Adipose tissue (tissue), 3 donors: ENCODE results near the gene TBX5. TPM values are rescaled to one million over a fixed set of nuclear protein-coding genes. Genes with fewer than 3 reads are reported as not detected.
"Not testable (repeated sequence)": the region's sequence is repeated elsewhere in the genome, so short reads cannot be mapped to it uniquely, and the experiment has no call there.

ENCODE experiments used
- H3K27ac ChIP-seq: one replicate; pipeline ENCODE4 v1.5.1; 2013; ENCODE audit warnings: low read depth, low read length
- WGBS, 3 donors: extraction: QIAGEN DNeasy Blood & Tissue Kit; methylation state at CpG; one replicate each; pipeline ENCODE4 v1.1.7; 2013; 5-methylcytosine and 5-hydroxymethylcytosine counted together
- polyA plus RNA-seq, 3 donors: library from polyadenylated mRNA; stranded (reverse); fragments of 200-250 nt; gene quantifications; one replicate each; pipeline ENCODE4 v1.2.3, GENCODE V29; 2013
- donor health status: healthy with polysubstance abuse.
- donor health status: Bipolar disorder and iron deficiency.
- donor health status: healthy.

Gene TBX5
- polyA plus RNA-seq, 3 donors = 0.01 to 1.8 (median 0.02) TPM

- WGBS, 3 donors = 66 to 79% (median 78%) methylated on average over 7 of the region's 7 CpGs
- not testable (repeated sequence) for H3K27ac ChIP-seq
These were observed 56.7 kb downstream of the TBX5 start for GRCh38 chr12:114349239-114349638.

DNA sequence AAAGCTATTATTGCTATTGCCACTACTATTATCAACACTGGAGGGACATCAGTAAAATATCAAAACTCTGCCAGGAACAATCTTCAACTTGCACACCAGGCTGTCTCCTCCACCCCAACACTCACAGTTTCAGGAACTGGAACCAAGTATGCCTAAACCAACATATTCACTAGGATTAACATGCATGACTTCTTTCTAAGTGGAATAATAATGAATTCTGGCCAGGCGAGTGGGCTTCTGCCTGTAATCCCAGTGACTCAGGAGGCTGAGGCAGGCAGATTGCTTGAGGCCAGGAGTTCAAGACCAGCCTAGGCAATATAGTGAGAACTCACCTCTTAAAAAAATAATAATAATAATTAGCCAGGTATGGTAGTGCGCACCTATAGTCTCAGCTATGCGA is 58.1 kb downstream of the TBX5 start:
- H3K27ac ChIP-seq = no peak overlapping the region
- 76 to 92% (median 80%) methylated on average over 3 of the region's 3 CpGs for WGBS, 3 donors

- H3K27ac ChIP-seq = no peak overlapping the region
- WGBS, 3 donors = 55 to 61% (median 57%) methylated on average over 2 of the region's 2 CpGs
These were observed 61.1 kb downstream of the TBX5 start for GRCh38 chr12:114344831-114345230.

- no peak overlapping the region for H3K27ac ChIP-seq
- WGBS, 3 donors = 67 to 90% (median 88%) methylated on average over 1 of the region's 1 CpG
These were observed 61.7 kb downstream of the TBX5 start for GRCh38 chr12:114344303-114344663.

- H3K27ac ChIP-seq = no peak overlapping the region
- WGBS, 3 donors = 64 to 81% (median 78%) methylated on average over 4 of the region's 4 CpGs
These were observed 62.2 kb downstream of the TBX5 start for GRCh38 chr12:114343585-114344302.

- H3K27ac ChIP-seq = no peak overlapping the region
- 51 to 65% (median 52%) methylated on average over 5 of the region's 5 CpGs for WGBS, 3 donors
These were observed 63.3 kb downstream of the TBX5 start for GRCh38 chr12:114342656-114343055.

DNA sequence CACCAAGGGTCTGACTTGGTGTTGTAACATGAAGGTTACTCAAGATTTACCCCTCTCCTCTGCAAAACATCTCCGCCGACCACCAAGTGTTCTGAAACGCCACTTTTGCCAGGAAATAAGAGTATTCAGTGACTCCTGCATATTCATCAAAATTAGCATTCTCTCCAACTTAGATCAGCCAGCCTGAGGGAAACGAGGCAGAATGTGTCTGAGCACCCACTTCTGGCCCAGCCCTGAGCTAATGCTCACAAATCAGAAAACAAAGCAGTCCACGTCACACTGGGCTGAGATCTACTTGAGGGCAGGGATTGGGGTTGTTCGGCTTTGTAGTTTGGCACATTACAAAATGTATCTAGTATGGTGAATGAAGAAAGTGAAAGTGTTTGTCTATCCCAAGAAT is 64.3 kb downstream of the TBX5 start:
- H3K27ac ChIP-seq = no peak overlapping the region
- 67 to 79% (median 77%) methylated on average over 6 of the region's 6 CpGs for WGBS, 3 donors

DNA sequence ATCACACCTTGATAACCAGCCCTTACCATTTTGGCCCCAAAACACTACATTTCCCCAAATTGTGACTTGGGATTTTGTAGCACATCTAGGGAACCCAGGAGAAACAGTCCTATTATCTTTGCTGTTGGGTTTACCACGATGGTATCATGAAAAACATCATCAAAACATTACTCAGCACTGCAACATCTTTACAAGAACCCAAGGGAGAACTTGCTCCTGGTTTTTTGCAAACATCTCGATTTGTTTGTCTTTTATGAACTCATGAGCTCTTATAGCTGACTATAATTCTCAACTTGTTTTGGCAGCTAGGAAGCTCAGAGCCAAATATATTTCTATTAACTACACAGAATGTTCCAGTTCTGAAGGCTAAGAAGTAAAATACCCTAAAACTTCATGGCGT is 65.7 kb downstream of the TBX5 start:
- WGBS, 3 donors = 60 to 69% (median 65%) methylated on average over 3 of the region's 3 CpGs
- no peak overlapping the region for H3K27ac ChIP-seq

DNA sequence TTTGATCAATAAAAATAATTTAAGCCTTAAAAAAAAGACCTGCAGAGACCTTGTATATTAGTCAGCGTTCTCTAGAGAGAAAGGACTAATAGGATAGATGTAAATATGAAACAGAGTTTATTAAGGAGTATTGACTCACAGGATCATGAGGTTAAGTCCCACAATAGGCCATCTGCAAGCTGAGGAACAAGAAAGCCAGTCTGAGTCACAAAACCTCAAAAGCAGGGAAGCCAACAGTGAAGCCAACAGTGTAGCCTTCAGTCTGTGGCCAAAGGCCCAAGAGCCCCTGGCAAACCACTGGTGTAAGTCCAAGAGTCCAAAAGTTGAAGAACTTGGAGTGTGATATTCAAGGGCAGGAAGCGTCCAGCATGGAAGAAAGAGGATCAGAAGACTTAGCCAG is 66.3 kb downstream of the TBX5 start:
- H3K27ac ChIP-seq = no peak overlapping the region
- WGBS, 3 donors = 61 to 68% (median 62%) methylated on average over 2 of the region's 2 CpGs

DNA sequence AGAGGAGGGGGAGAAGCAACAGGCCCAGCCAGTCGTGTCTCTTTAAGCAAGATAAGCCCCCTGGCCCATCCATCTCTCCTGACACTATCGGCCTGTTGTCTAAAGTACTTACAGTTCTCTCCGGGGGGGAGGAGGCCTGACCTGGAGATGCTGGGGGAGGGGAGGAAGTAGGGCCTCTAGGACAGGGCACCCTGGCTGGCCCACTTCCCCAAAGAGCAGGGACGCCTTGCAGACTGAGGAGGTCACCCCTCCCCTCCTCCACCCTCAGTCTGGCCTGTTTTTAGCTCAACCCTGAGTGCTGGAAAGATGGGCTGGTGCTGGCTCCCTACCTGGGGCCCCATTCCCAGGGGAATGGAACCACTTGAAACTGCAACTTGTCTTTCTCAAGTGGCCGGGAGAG is 70.3 kb downstream of the TBX5 start:
- WGBS, 3 donors = 9 to 25% (median 17%) methylated on average over 5 of the region's 5 CpGs
- H3K27ac ChIP-seq = no peak overlapping the region

DNA sequence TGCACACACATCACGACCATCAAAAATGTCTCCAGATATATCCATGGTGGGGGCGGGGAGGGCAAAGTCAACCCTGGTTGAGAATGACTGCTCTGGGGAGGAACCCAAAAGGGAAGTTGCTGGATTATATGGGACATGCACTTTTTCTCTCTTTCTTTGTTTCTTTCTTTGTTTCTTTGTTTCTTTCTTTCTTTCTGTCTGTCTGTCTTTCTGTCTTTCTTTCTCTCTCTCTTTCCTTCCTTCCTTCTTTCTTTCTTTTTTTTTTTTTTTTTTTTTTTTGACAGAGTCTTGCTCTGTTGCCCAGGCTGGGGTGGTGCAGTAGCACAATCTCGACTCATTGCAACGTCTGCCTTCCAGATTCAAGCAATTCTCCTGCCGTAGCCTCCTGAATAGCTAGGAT is 71.5 kb downstream of the TBX5 start:
- no peak overlapping the region for H3K27ac ChIP-seq
- 69 to 85% (median 77%) methylated on average over 5 of the region's 5 CpGs for WGBS, 3 donors

DNA sequence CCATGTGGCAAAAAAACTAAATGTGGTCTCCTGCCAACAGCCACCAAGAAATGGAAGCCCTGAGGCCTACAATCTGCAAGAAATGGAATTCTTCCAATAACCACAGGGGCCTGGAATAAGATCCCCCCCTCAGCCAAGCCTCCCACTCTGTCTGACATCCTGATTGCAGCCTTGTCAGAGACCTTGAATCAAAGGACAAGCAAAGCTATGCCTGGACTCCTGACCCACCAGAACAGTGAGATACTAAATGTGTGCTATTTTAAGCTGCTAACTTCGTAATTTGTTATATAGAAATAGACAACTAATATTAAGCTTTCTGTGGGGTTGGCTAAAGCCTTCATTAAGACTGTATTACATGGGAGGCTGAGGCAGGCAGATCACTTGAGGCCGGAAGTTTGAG is 77.7 kb downstream of the TBX5 start:
- H3K27ac ChIP-seq = no peak overlapping the region
- 71 to 88% (median 80%) methylated on average over 2 of the region's 2 CpGs for WGBS, 3 donors

DNA sequence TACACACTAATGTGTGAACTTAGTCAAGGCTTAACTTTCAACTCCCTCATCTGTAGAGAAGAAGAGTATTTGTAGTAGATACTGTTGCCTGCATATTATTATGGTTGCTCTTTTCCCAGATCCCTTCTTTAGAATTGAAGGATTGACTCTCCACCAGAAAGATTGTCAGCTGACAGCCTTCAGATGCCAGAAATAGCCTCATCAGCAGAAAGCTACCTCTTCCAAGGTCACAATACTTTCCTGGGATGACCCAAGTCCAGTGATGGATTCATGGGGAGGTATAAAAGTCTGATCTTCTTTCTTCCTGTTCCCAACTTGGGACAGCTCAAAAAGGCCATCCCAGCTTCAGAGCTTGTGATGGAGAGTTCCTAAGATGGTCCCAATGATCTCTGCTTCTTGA is 78.2 kb downstream of the TBX5 start:
- no peak overlapping the region for H3K27ac ChIP-seq

GRCh38 chr12:114321524-114321923 is 84.4 kb downstream of the TBX5 start:
- WGBS, 3 donors = 87 to 94% (median 94%) methylated on average over 1 of the region's 1 CpG
- no peak overlapping the region for H3K27ac ChIP-seq

DNA sequence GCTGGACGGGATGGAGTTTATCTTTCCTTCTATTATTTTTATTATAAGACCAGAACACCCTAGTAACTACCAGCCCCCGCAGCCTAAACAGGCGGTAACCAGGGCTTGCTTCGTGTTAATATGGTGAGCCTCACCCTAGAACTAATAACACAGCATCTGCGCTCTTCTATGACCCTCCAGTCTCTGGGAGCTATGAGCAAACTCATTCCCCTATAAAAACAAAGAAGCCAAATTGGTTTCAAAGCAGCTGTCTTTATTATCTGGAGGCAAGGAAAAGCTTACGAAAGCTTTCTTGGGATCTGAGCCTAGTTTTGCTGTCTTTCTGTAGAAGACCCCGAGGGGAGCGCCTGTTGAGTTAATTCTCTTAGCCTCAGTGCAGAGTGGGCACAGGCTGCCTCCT is 85.0 kb downstream of the TBX5 start:
- 80 to 84% (median 80%) methylated on average over 8 of the region's 8 CpGs for WGBS, 3 donors
- H3K27ac ChIP-seq = no peak overlapping the region

- WGBS, 3 donors = 62 to 69% (median 64%) methylated on average over 9 of the region's 9 CpGs
These were observed 85.8 kb downstream of the TBX5 start for GRCh38 chr12:114320101-114320500.

DNA sequence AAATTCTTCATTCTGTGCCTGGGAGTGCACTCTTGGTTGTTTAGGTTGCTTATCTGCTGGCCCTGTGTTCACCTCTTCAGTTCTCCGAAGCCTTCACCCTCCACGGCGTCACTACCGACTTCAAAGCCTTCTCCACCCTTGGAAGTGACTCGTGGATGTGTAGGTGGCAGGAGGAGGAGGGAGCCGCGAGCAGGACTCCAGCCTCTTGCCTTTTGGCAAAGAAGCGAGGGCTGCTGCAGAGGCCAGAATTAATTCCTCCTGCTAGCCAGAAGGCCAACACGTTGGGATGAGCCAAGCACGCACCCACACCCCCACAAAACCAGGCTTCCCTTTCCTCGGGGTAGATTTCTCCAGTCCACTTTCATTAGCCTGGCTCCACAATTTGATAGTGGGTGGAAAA is 86.5 kb downstream of the TBX5 start:
- H3K27ac ChIP-seq = no peak overlapping the region
- 24 to 36% (median 30%) methylated on average over 11 of the region's 11 CpGs for WGBS, 3 donors

More at GRCh38 chr12:114320101-114320500, 85.8 kb downstream of the TBX5 start:
- H3K27ac ChIP-seq = no peak overlapping the region

GRCh38 chr12:114318984-114319383 is 87.0 kb downstream of the TBX5 start:
- WGBS, 3 donors = 43 to 58% (median 52%) methylated on average over 2 of the region's 2 CpGs
- H3K27ac ChIP-seq = no peak overlapping the region

DNA sequence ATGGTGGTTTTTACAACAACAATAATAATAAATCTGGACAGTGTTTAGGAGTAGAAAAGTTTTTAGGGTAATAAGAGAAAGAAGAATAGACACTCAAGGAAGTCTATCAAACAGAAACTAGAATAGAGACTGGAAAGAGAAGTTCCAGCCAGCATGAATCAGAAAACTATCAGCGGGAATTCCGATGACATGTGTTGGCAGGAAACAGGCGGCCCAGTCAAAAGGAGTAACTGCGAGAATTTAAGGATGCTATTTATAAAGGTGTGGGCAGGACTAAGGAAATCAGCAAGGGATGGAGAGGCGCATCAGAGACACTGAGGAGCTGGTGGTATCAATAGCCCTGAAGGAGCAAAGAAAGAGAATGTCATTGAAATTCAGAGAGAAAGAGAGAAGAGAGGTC is 89.9 kb downstream of the TBX5 start:
- H3K27ac ChIP-seq = no peak overlapping the region
- 50 to 63% (median 61%) methylated on average over 5 of the region's 5 CpGs for WGBS, 3 donors

GRCh38 chr12:114314974-114315720 is 90.8 kb downstream of the TBX5 start:
- no peak overlapping the region for H3K27ac ChIP-seq
- 86 to 93% (median 91%) methylated on average over 16 of the region's 16 CpGs for WGBS, 3 donors
